DMS153 treated with DMSO at 0.1 percent for 48 hours (cell line): ENCODE measurements around the gene AFAP1.

Experiments used
- DNase-seq: peaks from one replicate; lab custom pipeline; 2025; ENCODE audit not compliant: unreplicated experiment; lab: John Stamatoyannopoulos, UW

The AFAP1 gene

DNA sequence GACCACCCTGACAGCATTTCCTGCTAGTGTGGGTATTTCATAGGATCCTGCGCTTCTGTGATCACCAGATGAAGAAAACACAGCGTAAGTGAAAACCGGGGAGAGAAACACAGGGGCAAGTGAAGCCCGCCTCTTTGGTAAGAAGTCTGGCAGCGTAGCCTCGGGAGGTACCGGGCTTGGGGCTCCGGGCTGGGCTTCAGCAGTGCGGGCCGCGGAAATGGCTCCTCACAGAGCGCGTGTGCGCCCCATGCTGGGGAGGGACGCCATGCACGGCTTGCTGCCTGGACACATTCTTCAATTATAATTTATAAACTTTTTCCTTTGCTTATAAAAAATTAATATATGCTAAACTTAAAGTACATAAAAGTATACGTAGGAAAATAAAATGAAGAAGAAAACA is 151.5 kb downstream of the AFAP1 start:
- no peak for DNase-seq

DNA sequence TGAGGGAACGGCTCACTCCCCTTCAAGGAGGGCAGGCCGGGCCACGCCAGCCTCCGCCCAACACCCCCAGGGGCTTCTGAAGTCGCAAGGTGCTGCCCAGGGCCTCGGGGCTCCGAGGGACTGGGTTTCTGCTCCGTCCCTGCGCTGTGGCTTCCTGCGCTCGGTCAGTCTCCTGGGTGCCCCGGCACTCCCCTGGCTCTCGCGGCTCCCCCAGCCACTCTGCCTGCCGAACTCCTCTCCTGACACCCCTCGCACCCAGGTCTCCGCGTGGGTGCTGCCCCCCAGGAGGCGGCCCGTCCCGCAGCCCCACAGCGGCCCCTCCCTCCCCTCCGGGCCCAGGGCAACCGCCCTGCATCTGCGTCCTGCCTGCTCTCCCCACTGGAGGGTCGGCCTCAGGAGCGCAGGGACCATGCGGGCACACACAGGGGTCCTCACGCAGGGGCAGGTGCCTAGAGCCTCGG is 151.9 kb downstream of the AFAP1 start:
- no peak for DNase-seq

DNA sequence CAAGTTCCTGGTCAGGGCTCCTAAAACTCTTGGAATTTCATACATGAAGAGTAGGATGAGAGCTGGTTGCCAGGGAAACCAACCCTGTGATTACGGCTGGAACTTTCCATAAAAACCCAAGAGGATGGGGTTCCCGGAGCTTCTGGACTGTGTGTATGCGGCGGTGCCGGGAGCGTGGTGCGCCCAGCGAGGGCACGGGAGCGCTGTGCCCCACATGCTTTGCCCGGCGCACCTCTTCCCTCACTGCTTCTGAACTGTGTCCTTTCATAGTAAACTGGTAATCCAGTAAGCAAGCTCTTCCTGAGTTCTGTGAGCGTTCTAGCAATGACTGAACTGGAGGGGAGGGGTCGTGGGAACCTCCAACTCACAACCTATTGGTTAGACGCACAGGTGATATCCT is 152.6 kb downstream of the AFAP1 start:
- no peak for DNase-seq

DNA sequence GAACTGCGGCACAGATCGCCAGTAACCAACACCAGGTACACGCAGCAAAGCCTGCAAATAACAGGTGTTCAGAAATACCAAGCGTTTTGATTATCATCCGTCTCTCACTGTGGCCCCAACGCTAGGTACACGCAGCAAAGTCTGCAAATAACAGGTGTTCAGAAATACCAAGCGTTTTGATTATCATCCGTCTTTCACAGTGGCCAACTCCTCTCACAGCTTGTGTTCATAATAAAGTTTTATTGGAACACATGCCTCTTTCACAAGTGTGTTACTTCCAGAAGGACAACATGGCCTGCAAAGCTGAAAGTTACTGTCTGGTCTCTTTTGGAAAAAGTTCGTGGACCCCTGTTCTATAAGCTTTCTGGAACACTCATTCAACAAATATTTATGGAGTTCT is 153.1 kb downstream of the AFAP1 start:
- DNase-seq = no peak

DNA sequence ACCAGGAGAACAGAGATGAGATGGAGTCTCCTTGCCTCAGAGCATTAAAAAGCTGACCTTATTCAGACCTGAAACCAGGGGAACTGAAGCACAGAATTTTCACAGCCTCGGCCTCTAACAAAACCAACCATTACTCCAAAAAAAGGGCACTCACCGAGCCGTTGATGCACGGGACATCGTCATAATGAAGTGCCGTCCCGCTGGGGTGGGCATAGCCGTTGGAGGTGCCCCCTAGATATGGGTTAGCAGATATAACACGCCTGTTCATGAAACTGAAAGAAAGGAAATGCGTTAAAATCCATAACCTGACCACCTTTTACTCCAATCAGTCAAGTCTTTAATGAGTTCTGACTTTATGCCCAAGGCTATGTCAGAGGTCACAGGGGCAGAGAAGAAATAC is 153.6 kb downstream of the AFAP1 start:
- DNase-seq = no peak

DNA sequence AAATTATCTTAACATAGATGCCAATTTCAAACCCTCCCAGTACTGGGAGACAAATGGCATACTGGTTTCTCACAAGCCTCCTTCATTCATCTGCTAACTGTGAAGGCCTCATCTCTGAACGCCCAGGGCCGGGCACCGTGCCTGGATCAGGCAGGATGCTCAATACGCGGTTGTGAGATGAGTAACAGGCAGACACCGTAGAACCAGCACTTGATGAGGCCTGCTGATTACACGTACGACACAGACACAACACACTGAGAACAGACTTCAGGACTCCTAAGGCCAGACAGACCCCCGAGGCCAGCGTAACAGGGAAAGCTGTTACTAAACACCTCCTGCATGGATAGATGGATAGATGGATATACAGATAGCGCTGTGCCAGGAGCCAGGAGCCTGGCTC is 154.6 kb downstream of the AFAP1 start:
- DNase-seq = no peak

DNA sequence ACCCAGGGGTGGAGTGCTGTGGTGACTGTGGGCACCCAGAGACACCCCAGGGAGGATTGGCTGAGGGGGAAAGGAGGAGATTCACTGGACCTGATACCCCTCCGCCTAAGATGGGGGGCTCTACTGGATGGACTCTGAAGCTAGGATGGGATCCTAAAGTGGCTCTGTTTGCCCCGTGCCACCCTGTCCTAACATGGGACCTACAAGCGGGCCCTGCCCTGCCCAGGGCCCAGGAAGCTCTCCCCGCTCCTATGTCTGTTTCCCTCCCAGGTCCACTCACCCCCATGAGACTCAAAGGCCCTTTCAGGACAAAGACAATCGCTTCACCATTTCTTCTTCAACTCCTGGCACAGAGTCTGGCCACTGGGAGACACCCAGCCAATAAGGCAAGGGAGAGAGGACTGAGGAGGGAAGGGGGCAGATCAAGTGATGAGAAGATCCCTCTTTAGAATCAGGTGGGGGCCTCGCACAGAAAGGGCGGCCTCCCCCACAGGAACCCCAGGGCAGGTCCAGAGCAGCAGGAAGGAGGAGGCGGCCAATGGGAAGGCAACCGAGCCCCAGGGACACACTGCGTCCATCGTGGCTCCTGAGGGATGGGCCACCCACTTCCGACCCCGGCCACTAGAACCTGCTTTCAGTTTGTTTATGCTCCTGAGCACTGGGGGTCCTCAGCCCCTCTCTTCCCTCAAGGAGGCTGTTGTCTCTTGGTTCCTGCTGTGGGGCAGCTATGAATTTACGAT is 155.4 kb downstream of the AFAP1 start:
- DNase-seq = no peak

DNA sequence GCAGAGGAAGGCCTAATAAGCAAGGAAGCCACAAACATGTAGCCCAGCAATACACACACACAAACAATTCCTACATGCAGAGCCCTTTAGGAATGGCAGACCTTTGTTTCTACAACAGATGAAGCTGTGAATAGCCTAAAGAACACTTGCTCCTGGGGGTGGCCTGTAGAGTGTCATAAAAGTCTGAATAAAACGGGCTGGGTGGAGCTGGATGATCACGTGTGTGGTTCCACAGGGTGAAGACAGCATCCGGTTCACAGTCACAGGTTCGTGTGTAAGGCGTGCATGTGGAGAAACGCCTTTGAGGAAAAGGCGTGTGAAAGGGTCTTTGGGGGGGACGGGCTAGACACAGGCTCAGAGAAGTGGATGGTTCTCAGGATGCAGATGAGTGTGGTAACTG is 156.1 kb downstream of the AFAP1 start:
- no peak for DNase-seq

DNA sequence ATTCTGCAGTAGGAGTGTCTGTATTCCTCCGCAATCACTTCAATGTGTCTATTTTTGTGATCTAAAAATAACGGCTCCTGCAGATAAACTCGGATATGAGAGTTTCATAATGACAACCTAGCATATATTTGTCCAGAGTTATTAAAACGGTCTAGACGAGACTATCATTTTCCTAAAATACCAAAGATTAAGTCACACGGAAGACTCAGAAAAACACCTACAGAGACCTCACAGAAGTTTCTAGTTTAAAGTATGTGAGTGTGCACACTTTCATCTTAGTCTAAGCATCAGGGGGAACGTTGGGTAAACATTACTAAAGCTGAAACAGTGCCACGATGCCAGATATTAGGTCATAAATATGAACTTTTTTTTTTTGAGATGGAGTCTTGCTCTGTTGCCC is 156.9 kb downstream of the AFAP1 start:
- no peak for DNase-seq

DNA sequence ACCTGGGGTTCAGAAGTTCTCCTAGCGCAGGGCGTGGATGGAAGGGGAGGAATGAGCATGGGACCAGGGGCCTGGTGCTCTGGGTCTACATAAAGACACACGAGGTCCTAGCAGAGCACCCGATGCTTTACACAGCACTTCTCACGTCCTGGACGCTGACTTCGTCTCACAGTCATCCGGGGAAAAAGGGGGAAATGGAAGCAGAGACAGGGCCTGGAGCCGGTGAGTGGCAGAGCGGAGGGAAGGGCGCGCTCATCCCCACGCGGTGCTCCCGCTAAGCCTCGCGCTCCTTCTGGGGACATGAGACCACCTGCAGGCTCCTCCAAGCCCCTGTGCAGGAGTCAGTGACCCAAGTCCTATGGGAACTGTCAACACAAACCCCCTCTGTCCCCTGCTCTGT is 157.7 kb downstream of the AFAP1 start:
- DNase-seq = no peak

DNA sequence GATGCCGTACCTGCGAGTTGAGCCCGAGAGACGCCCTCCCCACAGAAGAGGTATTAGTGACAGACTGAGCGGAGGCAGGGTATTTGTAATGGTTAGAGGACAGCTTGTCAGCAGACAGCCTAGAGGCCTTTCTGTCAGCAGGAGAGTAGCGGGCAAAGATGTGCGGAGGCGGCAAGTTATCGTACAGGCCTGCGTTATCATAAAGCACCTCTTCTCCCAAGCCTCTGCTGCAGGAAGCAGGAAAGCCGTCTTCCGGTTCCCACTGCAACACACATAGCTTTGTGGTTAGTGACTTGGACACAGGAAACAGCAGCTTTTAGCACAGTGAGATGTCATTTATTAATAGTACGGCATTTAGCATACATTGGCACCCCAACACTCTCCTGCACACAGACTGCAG is 158.3 kb downstream of the AFAP1 start:
- DNase-seq = no peak

DNA sequence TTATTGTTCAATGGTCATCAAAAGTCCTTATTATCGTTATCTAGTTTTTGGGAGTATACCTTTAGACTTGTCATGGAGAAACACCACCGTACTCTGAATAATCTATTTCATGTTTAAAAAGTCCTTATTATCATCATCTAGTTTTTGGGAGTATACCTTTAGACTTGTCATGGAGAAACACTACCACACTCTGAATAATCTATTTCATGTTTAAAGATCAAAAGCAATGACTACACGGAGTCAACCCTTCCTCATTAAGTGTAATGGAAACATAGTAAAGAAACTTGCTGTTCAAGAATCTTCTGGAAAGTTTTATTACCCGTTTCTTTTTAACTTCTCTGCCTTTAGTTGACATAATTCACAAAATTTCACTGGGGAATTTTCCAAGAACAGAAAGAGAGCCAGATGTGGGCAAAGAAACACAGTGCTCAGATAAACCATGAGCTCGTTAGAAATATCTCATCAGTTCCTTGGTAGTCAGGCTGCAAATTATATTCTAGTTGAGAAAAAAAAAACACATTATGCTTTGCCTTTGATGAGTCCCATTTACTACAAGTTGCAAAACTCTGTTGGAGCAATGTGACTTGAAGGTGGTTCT is 158.8 kb downstream of the AFAP1 start:
- DNase-seq = no peak

DNA sequence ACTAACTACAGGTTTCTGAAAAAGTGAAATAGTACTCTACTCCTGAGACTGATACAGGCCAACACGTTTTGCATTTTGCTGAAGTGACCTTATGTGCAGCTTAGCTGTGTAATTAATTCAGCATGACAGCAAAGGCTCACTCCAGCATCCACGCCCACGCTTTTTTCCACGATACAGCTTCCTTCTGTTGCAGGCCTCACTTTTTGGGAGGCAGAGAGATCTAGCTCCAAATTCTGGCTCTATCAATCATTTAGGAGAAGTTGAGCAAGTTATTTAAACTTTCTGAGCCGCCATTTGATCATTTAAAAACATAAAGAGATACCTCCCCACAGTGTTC is 160.3 kb downstream of the AFAP1 start:
- no peak for DNase-seq

DNA sequence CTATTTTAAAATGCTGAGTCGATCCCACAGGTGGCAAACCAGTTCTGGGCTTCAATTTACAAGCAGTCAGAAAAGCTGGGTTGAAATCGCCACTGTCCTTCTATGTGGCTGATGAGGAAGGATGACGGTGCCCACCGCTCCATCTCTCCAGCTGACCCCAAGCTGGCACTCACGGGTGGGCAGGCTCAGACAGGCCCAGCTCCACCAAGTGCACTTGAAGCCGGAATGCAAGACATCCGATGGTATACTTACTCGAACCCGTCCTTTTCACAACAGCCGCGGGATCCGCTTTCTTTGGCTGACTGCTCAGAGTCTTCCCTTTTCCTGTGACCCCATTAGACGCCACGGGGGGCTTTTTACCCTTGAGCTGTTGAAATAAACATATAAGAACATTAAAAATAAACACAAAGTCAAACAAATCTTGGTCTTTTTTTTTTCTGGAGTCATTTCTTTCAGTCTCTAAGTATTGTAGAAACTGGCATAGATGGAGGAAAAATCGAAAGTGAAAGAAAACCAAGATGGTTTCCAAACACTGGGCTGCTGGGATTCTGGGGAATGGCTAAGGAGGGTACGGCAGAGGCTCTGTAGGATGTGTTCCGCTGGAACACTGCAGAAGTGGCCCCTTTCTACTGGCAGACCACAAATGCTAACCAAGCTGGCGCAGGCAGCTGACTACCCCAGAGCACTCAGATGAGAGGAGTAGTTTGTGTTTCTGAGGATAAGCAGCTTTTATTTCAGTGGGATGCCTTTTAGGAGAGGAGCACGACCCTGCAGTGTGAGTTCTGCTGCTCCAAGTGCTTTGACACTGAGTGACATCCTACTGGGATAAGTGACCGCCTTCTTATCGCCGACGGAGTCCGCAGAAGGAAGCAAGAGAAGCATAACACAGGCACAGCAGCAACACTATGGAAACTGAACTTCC is 160.9 kb downstream of the AFAP1 start:
- DNase-seq = no peak

DNA sequence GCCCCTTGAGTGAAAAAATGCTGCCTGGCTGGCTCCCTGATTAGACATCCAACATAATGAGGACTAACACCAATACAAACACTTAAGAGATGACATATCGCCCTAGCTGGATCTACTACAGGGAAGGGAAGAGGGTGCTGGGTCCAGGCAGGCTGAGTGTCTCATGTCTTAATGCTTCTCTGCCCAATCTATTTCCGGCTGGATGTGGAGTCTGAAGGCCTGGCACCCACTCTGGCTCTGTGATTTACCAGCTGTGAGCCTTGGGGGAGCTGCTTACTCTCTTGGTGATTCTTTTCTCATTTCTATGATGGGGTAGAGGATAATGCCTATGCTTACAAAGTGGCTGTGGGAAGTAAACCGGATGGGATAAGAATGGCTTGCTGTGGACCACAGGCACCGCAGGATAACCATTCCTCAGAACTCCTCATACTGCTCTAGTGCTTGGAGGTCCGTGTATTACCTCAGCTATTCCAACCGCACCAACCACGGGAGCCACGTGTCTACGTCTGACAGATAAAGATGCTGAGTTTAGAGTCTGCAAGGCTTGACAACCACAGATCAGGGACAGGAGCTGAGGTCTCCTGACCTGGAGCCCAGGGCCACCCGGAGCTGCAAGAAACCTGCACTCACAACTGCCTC is 161.7 kb downstream of the AFAP1 start:
- DNase-seq = no peak

DNA sequence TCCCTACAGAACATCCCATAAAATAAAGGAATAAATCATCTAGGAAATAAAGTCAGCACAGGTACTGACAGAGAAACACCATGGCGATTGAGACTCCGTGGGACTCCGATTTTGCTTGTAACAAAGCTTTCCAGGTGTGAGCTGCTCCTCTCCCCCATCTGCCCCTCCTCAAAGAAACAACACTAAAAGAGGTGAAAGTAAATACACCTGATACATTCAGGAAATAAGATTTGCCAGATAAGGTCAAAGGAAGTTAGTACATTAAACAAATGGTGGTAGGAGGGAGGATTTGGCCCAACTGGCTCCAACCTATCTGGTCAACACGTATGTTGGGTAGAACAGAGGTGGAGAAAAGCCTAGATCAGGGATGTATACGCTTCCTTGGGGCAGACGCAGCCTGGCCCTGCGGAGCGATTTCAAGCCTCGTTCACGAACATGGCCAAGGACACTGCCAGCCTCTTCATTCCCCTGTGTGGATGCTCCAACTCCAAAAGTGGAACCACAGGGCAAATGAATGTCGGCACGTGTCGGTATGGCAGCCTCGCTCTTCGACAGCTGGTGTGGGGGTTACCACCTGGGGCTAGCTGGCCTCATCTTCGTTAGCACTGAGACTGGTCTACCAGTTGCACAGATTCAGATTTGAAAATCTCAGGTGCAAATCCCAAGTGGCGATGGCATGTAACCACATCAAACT is 162.5 kb downstream of the AFAP1 start:
- DNase-seq = no peak

DNA sequence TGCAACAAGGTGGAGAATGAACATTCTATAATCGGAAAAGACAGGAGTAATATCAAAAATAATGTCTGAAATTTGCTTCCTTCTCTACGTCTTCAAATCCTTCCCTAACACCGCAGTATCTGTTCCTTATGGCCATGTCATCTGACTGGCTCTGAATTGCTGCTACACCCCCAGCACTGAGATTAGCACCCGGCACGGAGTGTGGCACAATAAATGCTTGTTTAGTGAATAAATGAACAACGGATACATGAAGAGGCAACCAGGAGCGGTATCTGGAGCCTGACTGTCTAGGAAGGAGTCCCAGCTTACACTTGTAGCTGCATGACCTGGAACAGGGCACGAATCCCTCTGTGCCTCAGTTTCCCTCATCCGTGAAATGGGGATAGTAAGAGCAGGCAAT is 164.3 kb downstream of the AFAP1 start:
- no peak for DNase-seq

DNA sequence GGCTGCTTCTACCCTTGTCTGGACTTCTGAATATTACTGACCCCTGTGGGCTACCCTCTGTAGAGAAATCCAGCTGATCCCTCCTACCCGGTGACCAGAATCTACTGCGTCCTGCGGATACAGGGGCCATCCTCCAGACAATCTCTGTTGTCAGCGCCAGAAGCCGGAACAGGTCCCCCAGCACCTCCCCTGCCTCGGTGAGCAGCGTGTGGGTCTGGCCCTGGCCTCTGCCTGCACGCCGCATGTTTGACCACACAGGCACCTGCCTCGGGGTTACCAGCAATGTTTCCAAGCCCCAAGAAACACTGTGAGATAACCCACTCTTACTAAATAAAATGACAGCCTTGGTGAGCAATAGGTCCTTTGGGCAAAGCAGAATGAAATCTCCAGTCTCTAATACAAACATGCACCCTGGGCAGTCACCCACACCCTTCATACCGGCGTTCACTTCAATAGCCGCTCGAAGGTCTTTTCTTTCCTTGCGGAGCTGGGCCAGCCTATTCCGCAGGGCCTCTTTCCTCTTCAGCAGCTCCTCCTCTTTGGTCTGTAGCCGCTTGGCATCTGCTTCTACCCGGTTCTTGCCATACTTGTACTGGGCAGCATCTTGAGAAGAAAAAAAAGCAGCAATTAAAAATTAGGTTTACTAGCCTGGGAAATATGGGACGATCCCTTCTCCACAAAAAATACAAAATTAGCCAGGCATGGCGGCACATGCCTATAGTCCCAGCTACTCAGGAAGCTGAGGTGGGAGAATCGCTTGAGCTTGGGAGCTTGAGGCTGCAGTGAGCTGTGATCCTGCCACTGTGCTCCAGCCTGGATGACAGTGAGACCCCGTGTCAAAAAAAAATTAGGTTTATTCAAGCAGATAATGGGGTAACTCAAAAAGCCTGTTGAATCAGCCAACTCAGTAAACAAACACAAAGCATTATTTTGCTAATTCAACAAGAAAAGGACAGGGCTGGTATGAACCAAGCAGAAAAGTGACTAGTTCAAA is 165.1 kb downstream of the AFAP1 start:
- no peak for DNase-seq

DNA sequence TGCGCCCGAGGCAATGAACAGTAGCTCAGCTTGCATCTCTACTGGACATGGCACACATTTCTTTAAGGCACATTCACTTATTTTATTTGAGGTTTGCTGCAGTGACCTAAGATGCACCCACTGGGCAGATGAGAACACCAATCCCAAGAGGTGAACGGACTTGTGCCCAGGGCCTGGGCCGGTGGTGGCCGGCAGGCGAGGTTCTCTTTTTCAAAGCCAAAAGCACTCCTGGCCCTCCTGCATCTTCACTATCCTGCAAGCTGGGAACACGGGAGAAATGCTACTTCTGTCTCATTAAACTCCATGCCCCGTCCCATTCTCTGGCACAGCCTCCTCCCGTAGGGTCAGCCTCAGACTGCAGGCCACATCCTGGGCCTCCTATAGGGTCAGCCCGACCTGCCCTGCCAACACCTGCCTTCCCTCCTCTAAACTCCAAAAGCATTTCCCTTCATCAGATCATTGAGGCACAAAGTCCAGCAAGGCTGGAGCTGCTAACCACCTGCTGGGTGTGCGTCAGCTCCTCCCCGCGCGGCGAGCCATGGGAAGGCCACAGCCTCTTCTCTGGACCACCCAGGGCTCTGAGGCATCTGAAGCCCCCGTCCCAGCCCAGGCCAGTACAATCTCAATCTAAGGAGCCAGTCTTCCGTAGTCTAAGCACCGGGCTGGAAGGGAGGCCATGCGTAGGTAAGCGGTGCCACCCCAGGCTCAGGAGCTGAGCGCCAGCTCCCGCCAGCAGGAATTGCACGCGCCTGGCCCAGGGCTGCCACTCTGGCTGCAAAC is 166.1 kb downstream of the AFAP1 start:
- DNase-seq = no peak
